NCI-H1436 (cell line): ENCODE data around the gene SRD5A3.

Source experiments
- DNase-seq: peaks from one replicate; lab custom pipeline; 2025; lab: John Stamatoyannopoulos, UW

The SRD5A3 gene

DNA sequence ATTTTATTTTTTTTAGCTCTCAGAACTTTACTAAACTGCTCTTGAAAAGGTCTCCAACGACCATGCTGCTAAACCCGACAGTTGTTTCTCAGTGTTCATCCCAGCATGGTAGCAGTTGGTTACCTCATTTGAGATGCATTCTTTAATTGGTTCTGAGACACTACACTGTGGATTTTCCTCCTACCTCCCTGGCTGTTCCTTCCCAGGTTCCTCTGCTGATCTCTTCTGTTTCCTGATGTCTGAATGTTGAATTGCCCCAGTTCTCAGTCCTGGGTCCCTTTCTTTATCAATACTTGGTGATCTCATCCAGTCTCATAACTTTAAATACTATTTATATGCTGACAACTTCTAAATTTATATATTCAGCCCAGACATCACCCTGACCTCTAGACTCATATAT is 30.7 kb downstream of the SRD5A3 start:
- DNase-seq, result no peak

DNA sequence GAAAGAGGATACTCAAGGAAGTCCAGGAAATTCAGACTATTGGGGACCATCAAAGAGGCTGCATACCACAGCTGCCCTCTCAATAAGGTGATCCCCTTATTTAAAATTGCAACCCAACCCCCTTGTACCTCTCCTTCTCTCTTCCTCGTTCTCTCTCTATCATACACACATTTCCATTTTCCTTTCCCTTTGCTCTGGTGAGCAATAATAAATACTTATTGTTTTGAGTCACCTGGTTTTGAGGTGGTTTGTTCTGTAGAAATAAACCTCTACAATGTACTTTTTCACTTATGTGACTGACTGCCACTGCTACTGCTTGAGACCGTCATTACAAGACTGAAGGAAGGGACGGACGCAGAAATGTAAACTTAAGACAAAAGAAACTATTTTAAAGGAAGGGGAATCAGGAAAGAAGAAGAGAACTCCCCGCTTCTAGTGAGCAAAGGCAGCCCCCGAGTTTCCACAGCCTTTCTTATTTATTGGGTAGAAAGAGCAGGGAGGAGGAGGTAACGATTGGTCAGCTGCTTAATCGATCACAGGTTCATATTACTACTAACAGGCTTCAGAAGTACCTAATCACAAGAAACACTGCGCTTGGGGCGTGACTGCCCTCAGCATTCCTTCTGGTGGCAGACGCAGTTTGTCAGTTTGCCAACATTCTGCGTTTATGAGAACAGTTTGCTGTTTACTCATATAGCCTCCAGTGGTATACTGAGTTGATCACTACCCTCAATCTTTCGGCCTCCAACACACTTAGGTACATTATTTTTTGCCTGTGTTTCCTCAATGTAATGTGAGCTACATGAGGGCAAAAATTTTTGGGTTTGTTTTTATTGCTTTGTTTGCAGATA is 32.8 kb downstream of the SRD5A3 start:
- DNase-seq, result no peak

DNA sequence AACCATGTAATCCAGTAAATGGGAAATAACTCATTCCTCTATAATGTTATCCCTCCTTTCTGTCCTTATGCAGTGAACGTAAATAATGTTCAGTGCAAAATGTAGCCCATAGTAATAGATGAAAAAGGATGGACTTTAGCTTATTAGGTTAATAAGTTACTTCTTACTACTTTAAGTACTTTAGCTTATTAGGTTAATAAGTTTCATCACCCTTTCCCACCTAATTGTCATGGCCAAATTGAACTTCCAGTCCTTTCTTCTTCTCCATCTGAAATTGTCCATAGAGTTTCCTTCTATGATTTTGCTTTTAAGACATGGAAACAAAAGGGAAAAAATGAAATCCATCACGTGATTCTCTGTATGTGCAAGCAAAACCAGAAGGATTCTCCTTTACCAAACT is 34.5 kb downstream of the SRD5A3 start:
- DNase-seq, result no peak

DNA sequence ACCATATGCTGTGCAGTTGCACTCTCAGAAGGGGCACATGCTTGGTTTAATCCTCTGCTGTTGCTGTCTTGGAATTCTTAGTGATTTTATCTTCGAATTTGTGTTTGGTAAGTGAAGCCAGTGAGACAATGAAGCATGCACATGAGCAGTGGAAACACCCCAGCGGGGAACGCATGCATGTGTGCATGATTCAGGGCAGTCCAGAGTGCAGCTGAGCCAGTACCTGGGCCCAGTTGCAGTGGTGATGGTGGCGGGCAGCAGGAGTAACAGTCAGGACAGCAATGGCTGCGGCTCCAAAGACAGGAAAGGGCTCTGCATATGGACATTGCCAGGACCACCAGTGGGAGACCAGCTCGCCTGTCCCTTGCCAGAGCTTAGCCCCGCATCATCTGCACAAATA is 35.5 kb downstream of the SRD5A3 start:
- no peak for DNase-seq

DNA sequence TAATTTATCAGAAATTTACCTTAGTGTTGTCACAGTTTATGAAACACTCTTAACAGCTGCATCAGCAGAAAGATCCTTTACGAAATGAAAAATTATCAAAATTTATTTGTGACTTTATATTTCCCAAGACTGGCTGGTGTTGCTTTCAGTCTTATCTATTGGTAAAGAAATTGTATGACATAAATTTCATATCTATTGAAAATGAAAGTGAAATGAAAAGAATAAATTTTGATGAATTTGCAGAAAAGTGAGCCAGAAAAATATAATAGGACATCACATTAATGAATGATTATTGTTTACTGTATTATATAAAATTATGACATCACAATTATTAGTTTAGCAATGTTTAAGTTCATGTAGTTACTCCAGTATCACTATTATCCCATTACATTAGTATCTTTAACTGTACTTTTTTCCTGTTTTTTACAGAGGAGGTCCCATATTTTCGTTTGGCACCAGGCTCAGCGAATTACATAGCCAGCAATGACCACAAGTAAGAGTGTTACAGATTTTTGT is 36.5 kb downstream of the SRD5A3 start:
- no peak for DNase-seq

DNA sequence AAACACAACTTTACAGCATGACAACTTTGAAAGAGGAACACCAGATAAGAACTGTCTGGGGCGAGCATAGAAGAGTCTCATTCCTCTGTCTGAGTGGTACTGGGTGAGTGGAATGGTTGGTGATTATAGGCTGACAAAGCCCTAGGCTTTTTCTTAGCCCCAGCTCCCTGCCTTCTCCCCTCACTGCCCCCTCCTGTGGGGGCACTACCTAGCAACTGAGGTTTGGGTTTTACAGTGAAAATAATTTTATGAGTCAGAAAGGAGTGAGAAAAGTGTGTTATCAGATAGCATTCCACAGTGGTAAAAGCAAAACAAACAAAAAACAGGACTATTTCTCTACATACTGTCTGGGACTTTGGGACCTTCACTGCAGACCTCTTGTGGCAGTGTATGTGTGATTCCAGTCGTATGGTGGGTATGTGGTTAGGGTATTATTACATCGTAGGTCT is 39.2 kb downstream of the SRD5A3 start:
- no peak for DNase-seq

DNA sequence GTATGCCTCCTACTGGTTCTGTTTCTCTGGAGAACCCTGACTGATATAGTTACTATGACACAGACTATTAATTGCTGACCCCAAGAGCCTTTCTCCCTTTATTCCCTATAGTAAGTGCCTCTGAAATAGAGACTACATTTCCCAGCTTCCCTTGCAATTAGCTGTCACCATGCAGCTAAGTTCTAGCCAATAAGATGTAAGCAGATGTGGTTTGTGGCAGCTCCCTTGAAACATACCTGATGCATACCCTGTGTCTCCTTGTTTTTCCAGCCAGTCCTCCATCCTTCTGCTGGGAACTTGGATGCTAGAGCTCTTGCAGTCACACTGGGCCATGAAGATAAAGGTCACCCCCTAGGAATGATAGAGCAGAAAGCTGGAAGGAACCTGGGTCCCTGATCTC is 40.0 kb downstream of the SRD5A3 start:
- no peak for DNase-seq

DNA sequence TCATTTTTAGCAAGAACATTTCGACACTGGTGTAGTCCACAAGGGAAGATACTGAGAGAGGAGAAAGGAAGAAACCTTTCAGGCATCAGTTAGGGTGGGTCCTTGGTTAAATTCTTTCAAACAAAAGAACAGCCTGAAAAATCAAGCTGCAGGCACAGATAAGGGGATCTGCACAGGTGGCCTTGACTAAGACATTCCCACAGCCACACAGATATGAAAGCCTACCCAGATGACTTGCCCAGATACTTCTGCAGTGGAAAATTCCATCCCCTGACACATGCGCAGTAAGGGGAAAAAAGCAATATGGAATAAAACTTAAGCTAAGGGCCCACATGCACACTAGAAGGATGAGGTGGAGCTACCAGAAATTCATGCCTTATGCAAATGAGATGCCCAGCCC is 40.8 kb downstream of the SRD5A3 start:
- DNase-seq, result no peak

DNA sequence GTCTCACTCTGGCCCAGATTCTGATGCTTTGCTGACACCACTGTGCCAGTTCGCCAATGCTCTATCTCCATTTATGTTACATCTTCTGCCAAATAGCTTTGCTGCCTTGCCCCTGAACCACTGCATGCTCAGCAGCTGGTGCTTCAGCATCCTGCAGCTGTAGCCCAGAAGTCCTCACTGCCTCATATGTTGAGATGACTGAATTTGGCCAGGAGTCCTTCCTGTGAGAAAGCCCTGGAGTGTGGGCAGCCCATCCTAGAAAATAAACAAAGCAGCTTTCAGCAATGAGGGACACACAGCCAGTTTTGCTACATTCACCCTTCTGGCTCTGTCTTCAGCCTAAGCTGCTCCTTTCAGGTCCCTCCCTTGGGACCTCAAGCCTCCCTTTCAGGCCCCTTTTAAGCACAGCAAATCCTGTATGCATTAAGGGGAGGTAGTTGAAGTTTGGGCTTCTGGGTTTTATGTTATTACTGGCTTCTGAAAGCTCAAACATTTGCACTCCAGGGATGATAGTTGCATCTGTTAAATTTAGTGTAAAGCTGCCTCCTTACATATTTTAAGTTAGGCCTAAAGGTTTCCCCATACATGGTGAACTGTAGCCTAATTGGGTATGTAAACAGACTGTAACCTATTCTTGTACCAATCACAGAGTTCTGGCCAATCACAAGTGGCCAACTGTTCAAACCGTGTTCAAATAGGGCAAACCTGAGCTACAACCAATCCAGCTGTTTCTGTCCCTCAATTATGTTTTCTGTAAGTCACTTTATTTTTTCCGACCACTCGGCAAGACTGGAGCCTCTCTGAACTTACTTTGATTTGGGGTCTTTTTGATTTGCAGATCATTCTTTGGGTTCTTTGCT is 47.6 kb downstream of the SRD5A3 start:
- no peak for DNase-seq

DNA sequence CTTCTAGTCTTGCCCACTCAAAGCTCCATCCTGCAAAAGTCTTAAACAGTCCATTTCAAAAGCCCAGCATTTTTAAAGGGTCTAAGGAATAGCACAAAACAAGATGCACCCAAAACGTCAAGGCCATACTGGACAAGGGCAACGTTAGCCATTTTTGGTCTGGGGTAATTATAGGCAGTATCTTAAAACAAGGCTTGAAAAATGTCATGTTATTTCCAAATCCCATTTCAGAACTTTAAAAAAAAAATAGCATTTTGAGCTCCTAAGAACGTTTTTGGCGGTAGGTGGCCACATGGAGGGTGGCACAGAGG is 49.1 kb downstream of the SRD5A3 start:
- no peak for DNase-seq

DNA sequence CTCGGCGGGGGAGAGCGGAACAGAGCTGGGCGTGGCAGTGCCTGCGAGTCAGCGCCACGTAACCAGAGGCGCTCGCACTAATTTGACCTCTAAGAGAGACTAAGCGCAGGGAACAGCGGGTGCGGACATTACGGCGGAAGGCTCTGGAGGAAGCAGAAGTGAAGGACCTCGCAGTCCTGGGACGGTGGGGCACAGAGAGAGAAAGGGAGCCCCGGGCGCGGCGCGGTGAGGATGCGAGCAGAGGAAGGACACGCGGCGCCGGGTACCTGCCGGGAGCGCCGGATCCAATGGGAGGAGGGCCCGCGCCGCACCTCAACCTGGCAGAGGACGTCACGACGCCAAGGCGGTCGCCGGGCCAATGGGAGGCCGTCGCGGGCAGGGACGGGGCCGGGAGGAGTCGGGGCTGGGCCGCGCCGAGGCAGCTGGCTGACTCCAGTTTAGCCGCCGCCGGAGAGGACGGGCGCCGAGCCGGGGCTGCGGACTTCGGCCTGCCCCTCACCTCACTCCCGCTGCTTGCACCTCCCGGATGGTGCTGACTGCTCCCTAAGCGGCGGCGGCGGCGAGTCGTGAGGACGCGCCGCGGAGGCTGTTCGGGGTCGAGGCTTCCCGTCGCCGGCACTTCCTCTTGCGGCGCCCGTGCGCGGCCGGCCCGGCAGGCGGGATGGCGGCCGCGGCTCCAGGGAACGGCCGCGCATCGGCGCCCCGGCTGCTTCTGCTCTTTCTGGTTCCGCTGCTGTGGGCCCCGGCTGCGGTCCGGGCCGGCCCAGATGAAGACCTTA is 49.7 kb downstream of the SRD5A3 start, which contains the start of gene TMEM165:
Gene TMEM165, plus strand, starts transcription at position 429 of the 779 bp plus-strand sequence. Its CDS starts 233 bp downstream, at position 662.
- peak; percentile 90 for DNase-seq

DNA sequence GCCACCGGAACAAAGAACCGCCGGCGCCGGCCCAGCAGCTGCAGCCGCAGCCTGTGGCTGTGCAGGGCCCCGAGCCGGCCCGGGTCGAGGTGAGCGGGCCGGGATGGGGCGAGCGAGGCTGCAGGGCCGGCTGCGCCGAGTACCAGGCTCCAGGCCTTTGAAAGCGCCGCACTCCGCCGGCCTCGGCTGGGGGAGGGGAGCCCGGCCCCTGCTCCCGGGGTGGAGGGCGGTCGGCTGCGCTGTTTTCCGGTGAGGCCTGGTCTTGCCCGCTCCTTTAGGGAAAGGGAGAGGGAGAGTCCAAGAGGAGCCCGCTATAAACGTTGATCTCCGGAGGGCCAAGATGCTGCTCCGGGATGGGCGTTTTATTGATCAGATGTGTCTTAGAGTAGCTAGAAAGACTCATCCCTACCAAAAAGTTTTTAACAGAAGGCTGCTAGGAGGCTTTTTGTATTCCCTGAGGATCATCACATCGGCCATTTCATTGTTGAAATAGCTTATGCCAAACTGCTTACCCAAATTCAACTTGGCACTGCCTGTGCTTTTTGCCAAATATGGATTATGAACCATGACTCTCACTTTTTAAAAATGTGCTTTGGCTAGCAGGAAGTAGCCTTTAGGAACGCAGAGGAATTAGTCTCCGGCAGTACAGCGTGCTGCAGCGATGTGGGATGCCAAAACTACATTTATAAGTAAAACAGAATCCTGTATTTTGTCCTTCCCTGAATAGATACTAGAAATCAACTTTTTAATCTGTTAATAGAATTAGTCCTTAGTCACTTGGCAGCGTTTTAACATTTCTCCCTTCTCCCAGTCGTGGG is 50.5 kb downstream of the SRD5A3 start:
- peak; percentile 11 for DNase-seq

DNA sequence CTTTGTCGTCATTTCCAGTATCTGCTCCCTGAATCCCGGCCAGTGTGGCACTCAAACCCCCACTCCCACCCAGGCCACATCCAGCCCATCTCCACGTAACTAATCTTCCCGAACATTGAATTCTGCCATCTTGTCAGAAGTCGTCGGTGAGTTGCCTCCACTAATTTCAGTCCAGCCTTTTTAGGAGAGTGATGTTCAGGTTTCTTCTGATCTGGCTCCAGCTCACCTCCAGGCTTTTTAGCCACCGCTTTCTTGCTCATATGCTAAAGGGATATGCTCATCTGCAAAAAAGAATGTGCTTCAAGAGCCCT is 51.0 kb downstream of the SRD5A3 start:
- DNase-seq, result no peak

DNA sequence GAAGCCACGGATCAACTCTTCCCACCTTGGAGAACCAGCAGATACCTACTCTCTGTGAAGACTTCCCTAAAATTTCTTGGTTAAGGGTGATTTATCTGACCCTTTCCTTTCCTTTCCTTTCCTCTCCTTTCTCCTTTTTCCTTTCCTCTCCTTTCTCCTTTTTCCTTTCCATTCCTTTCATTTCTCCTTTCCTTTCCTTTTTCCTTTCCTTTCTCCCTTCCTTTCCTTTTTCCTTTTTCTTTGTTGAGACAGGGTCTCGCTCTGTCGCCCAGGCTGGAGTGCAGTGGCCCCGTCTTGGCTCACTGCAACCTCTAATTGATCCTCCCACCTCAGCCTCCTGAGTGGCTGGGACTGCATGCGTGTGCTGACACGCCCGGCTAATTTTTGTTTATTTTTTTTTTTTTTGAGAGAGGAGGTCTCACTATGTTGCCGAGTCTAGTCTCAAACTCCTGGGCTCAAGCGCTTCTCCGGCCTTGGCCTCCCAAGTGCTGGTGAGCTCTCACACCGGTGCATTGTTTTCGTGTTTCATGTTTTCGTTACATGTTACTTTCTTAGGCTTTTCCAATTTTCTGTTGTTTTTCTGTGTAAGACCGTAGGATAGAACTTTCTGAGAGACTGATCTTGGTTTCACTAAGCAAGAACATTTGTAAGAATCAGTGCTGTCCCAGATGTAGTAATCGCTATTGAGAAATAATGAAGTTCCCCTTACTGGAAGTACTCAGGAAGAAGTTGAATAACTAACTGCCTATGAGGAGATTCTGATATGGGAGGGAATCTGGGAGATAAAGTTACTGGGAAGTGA is 51.7 kb downstream of the SRD5A3 start:
- peak; percentile 18 for DNase-seq

DNA sequence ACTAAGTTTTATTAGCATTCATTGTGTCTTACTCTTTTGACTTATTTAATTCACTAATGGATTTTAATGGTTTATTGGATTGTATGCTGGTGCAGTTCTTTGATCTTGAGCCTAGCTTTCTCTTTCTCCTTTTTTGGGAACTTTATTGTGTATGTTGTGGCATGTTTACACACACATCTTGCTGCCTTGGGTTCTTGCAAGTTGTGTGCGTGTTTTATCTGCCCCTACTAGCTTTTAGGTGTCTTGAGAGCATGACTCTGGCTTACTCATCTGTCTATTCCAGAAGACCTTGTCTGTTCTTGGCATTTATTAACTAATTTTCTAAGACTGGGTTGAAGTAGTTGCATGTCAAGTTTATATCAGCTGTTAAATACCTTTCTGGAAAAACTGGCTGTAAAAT is 52.4 kb downstream of the SRD5A3 start:
- no peak for DNase-seq

DNA sequence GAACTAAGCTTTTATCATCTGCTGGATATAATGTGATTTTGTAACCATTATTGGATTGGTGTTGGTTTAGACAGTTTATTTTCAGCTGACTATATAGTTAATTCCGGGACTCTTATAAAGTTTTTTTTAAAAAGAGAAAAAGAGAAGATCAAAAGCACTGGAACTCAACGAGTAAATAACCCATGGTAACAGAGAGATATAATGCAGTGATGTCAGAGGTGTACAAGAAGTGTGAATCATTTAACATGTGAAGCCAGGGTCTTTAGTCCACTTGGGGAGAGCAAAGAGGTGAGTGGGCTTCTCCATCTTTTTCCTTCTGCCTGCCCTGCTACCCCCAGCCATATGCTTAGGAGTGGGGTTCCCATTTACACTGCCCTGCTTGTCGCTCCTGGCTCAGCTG is 52.9 kb downstream of the SRD5A3 start:
- DNase-seq, result no peak

DNA sequence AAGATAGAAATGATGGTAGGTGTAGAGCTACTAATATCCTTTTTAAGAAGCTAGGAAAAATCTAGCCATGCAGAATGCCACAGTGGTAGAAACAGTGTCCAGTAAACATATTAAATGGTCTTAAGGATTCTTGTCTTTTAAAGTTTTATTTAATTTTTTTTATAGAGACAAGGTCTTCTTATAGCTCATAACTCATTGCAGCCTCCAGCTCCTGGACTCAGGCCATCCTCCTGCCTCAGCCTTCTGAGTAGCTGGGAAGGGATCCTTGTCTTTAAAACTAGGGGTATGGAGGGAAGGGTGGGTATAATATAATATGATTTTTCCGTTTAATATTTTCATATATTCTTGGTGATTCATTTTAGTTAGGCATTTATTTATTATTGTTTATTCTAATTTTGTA is 53.5 kb downstream of the SRD5A3 start:
- DNase-seq, result no peak

DNA sequence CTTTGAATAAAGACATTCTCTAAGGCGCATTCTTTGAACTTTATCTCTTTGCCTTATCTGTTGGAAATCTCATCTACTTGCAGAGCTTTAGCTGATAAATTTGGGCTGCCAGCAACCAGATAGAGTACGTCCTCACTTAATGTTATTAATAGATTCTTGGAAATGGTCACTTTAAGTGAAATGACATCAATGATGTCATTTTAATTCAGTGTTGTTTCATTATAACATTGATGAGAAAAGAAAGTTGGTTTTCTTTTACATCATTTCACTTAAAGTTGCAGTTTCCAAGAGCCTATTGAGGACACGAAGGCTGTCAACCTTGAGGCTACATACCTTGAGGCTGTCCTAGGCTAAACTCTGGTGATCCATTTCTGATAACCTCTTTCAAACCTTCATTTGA is 59.0 kb downstream of the SRD5A3 start:
- DNase-seq, result no peak

DNA sequence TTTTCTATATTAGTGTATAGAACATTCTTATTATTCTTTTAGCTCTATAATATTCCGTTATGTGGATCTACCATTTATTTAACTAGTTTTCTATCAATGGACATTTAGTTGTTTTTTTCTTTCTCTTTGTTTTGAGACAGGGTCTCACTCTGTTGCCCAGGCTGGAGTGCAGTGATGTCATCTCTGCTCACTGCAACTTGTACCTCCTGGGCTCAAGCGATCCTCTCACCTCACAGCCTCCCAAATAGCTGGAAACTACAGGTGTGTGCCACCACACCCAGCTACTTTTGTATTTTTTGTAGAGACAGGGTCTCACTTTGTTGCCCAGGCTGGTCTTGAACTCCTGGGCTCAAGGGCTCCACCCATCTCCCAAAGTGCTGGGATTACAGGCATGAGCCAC is 60.5 kb downstream of the SRD5A3 start:
- DNase-seq, result no peak

DNA sequence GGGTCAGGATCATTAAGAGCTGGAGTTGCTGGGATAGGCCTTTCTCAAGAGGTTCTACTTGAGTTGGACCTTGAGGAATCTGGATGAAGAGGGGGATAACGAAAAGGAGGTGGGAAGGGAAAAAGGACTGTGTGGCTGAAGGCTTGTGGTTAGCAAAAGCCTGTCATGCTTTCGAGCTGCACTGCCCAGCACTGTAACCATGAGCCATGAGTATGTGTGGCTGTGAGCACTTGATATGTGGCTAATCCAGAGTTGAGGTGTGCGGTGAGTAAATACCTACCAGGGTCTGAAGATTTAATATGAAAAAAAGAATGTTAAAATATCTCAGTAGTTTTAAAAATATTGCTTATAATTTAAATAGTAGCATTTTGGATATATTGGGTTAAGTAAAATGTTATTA is 61.1 kb downstream of the SRD5A3 start:
- no peak for DNase-seq

DNA sequence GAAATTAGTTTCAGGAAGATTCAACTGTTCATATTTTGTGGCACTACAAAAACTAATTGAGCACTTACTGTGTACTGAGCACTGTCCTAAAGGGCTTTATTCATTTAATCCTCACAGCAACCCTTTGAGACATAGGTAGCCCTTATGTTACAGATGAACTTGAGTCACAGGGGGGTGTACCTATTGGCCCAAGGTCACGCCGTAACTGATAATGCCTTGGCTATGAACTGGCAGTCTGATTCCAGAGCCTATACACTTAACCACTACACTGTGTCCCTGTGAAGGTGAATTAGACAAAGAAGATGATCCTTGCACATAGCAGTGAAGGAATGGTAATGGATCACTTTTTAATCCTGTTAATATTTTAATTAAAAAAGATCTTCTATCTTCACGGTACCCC is 61.7 kb downstream of the SRD5A3 start:
- DNase-seq, result no peak
